Measurements from ENCODE around the gene LITAF. TPM values are rescaled to one million over a fixed set of nuclear protein-coding genes. Genes with fewer than 3 reads are reported as not detected.

Gene LITAF
- total RNA-seq, 6 experiments from 2014 or later: 114 to 143 (median 135) TPM

DNA sequence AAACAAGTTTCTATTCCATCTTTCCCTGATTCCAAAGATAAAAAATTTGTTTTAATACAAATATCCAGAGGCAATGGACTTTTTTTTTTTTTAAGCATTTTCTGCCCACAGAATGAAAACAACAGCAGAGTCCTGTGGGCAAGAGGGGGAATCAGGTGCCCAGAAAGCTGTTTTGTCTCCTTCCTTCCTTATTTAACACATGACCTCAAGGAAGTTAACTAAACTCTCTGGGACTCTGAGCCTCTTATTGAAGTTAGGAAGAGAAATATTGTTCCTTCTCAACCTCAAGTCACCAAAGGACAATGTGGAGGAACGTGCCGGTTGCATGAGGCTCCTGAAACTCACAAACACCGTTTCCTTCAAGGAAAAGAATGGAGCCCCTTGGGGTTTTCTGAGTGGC, 34.9 kb downstream of the LITAF start:
- Mint-ChIP-seq H3K4me1 (ENCODE audit: low read depth) (peaks cover 15% of the 10 kb centered on the region), H3K4me3 (no peak overlapping the region), H3K27me3 (ENCODE audit: insufficient read depth) (no peaks in the 10 kb centered on the region; the same call in 1 of the 2 replicates), H3K27ac (no peak overlapping the region), H3K9me3 (peaks cover 13% of the 10 kb centered on the region), H3K36me3 (ENCODE audit: low read depth) (peaks cover 70% of the 10 kb centered on the region)
- TF ChIP-seq, protein P1, sequence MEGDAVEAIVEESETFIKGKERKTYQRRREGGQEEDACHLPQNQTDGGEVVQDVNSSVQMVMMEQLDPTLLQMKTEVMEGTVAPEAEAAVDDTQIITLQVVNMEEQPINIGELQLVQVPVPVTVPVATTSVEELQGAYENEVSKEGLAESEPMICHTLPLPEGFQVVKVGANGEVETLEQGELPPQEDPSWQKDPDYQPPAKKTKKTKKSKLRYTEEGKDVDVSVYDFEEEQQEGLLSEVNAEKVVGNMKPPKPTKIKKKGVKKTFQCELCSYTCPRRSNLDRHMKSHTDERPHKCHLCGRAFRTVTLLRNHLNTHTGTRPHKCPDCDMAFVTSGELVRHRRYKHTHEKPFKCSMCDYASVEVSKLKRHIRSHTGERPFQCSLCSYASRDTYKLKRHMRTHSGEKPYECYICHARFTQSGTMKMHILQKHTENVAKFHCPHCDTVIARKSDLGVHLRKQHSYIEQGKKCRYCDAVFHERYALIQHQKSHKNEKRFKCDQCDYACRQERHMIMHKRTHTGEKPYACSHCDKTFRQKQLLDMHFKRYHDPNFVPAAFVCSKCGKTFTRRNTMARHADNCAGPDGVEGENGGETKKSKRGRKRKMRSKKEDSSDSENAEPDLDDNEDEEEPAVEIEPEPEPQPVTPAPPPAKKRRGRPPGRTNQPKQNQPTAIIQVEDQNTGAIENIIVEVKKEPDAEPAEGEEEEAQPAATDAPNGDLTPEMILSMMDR (IDR thresholded peaks at IDR 0.05): no peak
- no peak for DNase-seq

DNA sequence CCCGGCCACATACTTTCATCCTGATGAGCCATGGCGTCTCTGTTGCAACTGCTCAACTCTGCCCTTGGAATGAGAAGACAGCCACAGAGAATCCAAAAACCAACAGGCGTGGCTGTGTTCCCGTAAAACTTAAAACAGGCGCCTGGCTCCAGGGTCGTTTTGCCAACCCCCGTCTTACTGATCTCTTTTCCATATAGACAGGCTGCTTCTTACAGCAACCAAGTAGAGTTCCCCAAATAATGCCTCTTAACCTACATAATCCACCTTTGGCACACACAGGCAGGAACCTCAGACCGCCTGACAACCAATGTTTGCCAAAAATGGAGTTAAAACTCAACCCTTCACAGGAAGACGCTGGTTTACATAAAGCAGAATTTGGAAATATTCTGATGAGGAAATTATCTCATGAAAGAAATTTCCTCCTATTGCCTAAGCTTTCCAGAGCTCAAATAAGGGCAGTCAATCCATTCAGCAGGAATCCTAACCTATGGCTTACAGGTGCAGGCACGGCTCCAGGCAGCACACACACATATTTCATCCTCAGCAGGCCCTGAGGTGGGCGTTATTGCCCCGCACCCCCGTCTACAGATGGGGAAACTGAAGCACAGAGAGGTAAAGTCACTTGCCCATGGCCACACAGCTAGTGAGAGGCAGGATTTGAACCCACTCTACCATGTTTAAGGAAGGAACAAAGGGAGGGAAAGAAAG, 35.8 kb downstream of the LITAF start:
- Mint-ChIP-seq H3K4me1 (ENCODE audit: low read depth) (peaks cover 22% of the 10 kb centered on the region), H3K9me3 (peaks cover 4% of the 10 kb centered on the region), H3K27ac (no peak overlapping the region), H3K36me3 (ENCODE audit: low read depth) (peaks cover 61% of the 10 kb centered on the region), H3K4me3 (no peak overlapping the region), H3K27me3 (ENCODE audit: insufficient read depth) (no peaks in the 10 kb centered on the region; the same call in 1 of the 2 replicates)
- no peak for DNase-seq
- TF ChIP-seq, protein P1 (IDR thresholded peaks at IDR 0.05): no peak

DNA sequence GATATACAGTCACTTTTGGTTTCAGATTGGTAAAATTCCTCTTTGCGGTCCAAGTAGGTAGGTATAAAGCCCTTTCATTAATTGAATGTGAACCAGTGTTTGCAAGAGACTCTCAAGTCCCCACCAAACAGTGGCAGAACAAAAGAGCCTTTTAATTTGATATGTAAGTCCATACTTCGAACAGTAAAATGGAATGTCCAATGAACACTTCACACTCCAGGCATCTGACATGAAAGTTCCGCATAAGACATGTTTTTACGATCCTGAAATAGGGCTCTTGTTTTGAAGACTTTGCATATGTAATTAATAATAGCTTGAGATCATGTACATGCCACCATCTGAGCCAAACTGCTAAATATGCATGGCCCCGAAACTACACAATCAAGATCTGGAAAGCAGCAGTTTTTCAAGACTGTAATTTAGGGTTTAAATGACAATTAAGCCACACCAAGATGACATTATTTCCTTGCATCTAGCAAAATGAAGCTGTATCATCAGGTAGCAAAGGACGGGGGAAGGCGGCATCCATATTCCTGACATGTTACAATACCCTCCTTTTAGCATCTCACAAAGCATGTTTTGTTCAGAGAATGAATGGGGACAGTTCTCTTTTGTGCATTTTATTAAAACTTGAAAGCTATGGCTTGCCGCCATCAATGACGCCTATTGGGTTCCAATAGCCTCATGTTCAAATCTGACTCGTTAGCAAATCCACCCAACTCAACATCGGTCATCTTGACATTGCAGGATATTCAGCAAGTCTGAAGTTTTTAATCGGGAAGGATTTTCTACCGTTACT, 39.4 kb downstream of the LITAF start:
- DNase-seq: no peak
- peaks cover 32% of the 10 kb centered on the region for H3K4me1 Mint-ChIP-seq (ENCODE audit: low read depth)
- peaks cover 48% of the 10 kb centered on the region for H3K36me3 Mint-ChIP-seq (ENCODE audit: low read depth)
- peak overlapping the region; percentile 90 for H3K27ac Mint-ChIP-seq
- H3K27me3 Mint-ChIP-seq (ENCODE audit: insufficient read depth): peaks cover 2% of the 10 kb centered on the region; the same call in 1 of the 2 replicates
- H3K4me3 Mint-ChIP-seq: peak overlapping the region; percentile 69; the same call in 1 of the 2 replicates
- H3K9me3 Mint-ChIP-seq: no peaks in the 10 kb centered on the region
- TF ChIP-seq, protein P1 (IDR thresholded peaks at IDR 0.05): no peak

DNA sequence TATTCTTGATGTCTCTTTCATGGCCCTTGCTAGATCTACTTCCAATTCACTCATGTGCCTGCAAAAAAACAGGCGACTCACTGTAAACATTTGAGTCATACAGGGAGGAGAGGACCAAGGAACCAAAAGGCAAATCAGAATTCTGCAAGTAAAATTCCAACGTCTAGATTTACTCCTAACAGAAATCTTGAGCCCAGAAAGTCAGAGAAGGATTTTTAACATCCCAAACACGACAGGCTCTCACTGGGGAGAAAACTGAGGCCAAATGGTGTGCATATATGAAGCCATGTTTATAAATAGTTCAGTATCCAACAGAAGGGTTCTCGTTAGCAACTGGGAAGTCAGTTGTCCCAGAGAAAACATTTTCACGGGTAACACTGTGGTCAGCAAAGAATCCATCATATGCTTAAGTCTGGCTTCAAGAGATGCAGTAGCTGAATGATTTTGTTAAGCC, 40.1 kb downstream of the LITAF start:
- Mint-ChIP-seq H3K4me1 (ENCODE audit: low read depth) (peaks cover 32% of the 10 kb centered on the region), H3K9me3 (no peaks in the 10 kb centered on the region), H3K4me3 (peak overlapping the region; percentile 69), H3K27ac (peak overlapping the region; percentile 90), H3K36me3 (ENCODE audit: low read depth) (peaks cover 46% of the 10 kb centered on the region), H3K27me3 (ENCODE audit: insufficient read depth) (peaks cover 2% of the 10 kb centered on the region; the same call in 1 of the 2 replicates)
- DNase-seq: peak; percentile 63
- TF ChIP-seq, protein P1 (IDR thresholded peaks at IDR 0.05): no peak

DNA sequence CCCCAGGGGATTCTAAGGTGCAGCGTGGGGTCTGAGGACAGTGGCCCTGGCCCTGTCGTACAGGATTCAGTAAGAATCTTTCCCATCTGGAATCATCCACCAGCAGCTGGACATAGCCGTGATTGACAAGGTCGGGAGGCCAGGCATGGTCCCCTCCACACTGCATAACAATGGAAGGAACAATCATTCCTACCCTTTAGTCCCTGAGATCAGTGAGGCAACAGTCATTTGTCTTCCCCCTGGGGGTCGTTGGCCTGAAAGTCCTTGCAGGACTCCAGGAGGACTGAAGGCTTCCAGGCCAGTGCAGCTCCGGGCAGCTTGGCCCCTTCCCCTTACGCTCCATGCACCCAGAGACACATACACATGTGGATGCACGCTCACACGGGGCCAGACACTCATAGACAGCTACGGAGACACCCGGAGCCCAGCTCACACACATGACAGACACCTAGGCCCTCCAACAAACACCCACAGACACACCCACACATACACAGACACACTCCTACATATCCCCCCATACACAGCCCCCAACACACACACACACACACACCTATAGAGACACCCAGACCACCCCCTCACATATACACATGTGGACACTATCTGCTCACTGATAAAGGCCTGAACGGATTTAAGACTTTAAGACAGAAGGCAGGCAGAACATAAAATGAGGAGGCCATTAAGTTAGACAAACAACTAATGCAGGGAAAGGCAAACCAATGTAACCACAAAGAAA, 42.9 kb downstream of the LITAF start:
- no peak for DNase-seq
- H3K27ac Mint-ChIP-seq: no peak overlapping the region; the same call in 1 of the 2 replicates
- H3K4me1 Mint-ChIP-seq (ENCODE audit: low read depth): peaks cover 32% of the 10 kb centered on the region
- H3K27me3 Mint-ChIP-seq (ENCODE audit: insufficient read depth): peaks cover 2% of the 10 kb centered on the region
- TF ChIP-seq, protein P1 (IDR thresholded peaks at IDR 0.05): no peak
- no peak overlapping the region for H3K4me3 Mint-ChIP-seq
- peaks cover 24% of the 10 kb centered on the region for H3K36me3 Mint-ChIP-seq (ENCODE audit: low read depth)
- H3K9me3 Mint-ChIP-seq: no peaks in the 10 kb centered on the region

All from HFFc6 (cell line).